HG02870 (cell line): Measurements from ENCODE around the gene PRSS33.

ENCODE experiments used
- ATAC-seq: cut with Tn5 transposase; IDR thresholded peaks from one replicate; pipeline ENCODE4 v1.9.1; 2021; ENCODE audit warnings: mild to moderate bottlenecking, moderate library complexity; ENCODE audit not compliant: unreplicated experiment

Gene PRSS33

GRCh38 chr16:2745116-2745890, 42.1 kb downstream of the PRSS33 start:
- ATAC-seq = no peak

- ATAC-seq = no peak
These were observed 42.6 kb downstream of the PRSS33 start for GRCh38 chr16:2744711-2745110.

- no peak for ATAC-seq
These were observed 44.2 kb downstream of the PRSS33 start for GRCh38 chr16:2743007-2743810.

- ATAC-seq = no peak
These were observed 44.9 kb downstream of the PRSS33 start for GRCh38 chr16:2742323-2743006.

- ATAC-seq = no peak
These were observed 46.2 kb downstream of the PRSS33 start for GRCh38 chr16:2741168-2741567.

- ATAC-seq = no peak
These were observed 46.9 kb downstream of the PRSS33 start for GRCh38 chr16:2740476-2740875.

GRCh38 chr16:2739625-2740430, 47.5 kb downstream of the PRSS33 start:
- ATAC-seq = no peak

GRCh38 chr16:2738615-2739014, 48.7 kb downstream of the PRSS33 start:
- no peak for ATAC-seq

- ATAC-seq = no peak
These were observed 49.4 kb downstream of the PRSS33 start for GRCh38 chr16:2737895-2738418.

- ATAC-seq = no peak
These were observed 50.1 kb downstream of the PRSS33 start for GRCh38 chr16:2737238-2737605.

GRCh38 chr16:2736476-2737237, 50.7 kb downstream of the PRSS33 start:
- ATAC-seq = no peak

GRCh38 chr16:2734844-2735515, 52.4 kb downstream of the PRSS33 start:
- no peak for ATAC-seq
